Prostate gland (tissue), 2 donors: ENCODE measurements around the gene SEC11A. TPM values are rescaled to one million over a fixed set of nuclear protein-coding genes. Genes with fewer than 3 reads are reported as not detected.

Source experiments
- DNase-seq: peaks from one replicate; pipeline ENCODE4 v3.0.0-alpha.2; 2019; ENCODE audit warnings: low spot score
- H3K27ac ChIP-seq, 2 donors: fragments of 200-600 bp; sonication (generic); 2 replicates each; pipeline ENCODE4 v1.5.1; 2017 to 2019
- H3K27me3 ChIP-seq: fragments of 200-600 bp; sonication (generic); replicated peaks from 2 replicates; pipeline ENCODE4 v1.5.1; 2019; ENCODE audit not compliant: insufficient read depth
- H3K36me3 ChIP-seq, 2 donors: fragments of 200-600 bp; sonication (generic); 1 replicate in 1 of 2; 2 replicates in 1 of 2; pipeline versions ENCODE4 v1.5.1 to v1.8.1; 2017 to 2019
- H3K4me1 ChIP-seq: fragments of 200-600 bp; sonication (generic); replicated peaks from 2 replicates; pipeline ENCODE4 v1.5.1; 2019
- H3K4me3 ChIP-seq, 2 donors: fragments of 200-600 bp; sonication (generic); 2 replicates each; pipeline ENCODE4 v1.5.1; 2017 to 2019
- H3K9me3 ChIP-seq: fragments of 200-600 bp; sonication (generic); 2 replicates; pipeline ENCODE4 v1.5.1; 2017
- POLR2A ChIP-seq: fragments of 450-650 bp; IDR thresholded peaks from one replicate; pipeline ENCODE4 v1.6.1; 2016; ENCODE audit warnings: antibody characterized with exemption, mild to moderate bottlenecking
- POLR2AphosphoS5 ChIP-seq: sonication (generic); formaldehyde crosslinking; IDR thresholded peaks from one replicate; pipeline ENCODE4 v1.6.1; 2017; ENCODE audit warnings: antibody characterized with exemption
- WGBS: methylation state at CpG from one replicate; pipeline ENCODE4 v1.1.5; 2018; 5-methylcytosine and 5-hydroxymethylcytosine counted together
- intact Hi-C: fragments of 100-400 bp; cut with DNase I; formaldehyde crosslinking; loops from one replicate; pipeline ENCODE4 v1.14.2; 2022
- total RNA-seq, 2 donors: library from RNA; depleted of rRNA; stranded (reverse); fragments of >200 nt; gene quantifications; one replicate each; pipeline ENCODE4 v1.1.0, GENCODE V29; 2016
- TF ChIP-seq, protein P1 (sequence below), 4 experiments: fragments of 200-600 bp in 2 of 4; fragments of 450-650 bp in 2 of 4; sonication (generic) in 2 of 4; IDR thresholded peaks; 1 replicate in 3 of 4; 2 replicates in 1 of 4; pipeline ENCODE4 v1.5.1; 2016 to 2019; ENCODE audit warnings: antibody characterized with exemption in 4 of 4, mild to moderate bottlenecking in 2 of 4, moderate library complexity in 2 of 4

The SEC11A gene
- total RNA-seq, 2 donors from 2014 or later, result 91.2 to 115 TPM

DNA sequence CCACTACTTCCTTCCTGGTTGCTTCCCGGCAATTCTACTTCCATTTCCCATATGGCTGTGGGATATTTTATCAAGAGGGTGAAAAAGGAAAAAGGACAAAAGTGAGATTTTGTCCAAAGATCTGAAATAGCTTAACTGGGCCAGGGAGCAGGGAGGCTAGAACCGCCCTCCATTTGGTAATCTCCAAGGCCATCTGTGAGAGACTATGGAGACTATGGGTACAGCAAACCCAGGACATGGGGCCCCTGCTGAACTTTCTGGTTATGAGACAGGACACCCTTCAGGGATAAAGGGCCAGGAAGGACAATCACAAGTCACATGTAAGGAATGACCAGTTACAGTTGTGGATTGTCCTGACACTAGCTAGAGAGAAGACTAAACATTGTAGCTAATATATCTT is 90.8 kb downstream of the SEC11A start:
- no peak for DNase-seq
- no peak overlapping the region for H3K27ac ChIP-seq
- TF ChIP-seq POLR2A, result no peak
- TF ChIP-seq, protein P1, sequence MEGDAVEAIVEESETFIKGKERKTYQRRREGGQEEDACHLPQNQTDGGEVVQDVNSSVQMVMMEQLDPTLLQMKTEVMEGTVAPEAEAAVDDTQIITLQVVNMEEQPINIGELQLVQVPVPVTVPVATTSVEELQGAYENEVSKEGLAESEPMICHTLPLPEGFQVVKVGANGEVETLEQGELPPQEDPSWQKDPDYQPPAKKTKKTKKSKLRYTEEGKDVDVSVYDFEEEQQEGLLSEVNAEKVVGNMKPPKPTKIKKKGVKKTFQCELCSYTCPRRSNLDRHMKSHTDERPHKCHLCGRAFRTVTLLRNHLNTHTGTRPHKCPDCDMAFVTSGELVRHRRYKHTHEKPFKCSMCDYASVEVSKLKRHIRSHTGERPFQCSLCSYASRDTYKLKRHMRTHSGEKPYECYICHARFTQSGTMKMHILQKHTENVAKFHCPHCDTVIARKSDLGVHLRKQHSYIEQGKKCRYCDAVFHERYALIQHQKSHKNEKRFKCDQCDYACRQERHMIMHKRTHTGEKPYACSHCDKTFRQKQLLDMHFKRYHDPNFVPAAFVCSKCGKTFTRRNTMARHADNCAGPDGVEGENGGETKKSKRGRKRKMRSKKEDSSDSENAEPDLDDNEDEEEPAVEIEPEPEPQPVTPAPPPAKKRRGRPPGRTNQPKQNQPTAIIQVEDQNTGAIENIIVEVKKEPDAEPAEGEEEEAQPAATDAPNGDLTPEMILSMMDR (IDR thresholded peaks at IDR 0.05), result no peak
- no peak for TF ChIP-seq POLR2AphosphoS5
- peaks cover 0 to 14% of the 10 kb centered on the region in 2 donors for H3K36me3 ChIP-seq
- WGBS, result 89% methylated on average over 2 of the region's 2 CpGs
- no peaks in the 10 kb centered on the region for H3K4me1 ChIP-seq
- intact Hi-C loops, result no loop called here
- no peak overlapping the region for H3K4me3 ChIP-seq
- no peaks in the 10 kb centered on the region for H3K27me3 ChIP-seq
- H3K9me3 ChIP-seq, result no peaks in the 10 kb centered on the region

- WGBS, result 89% methylated on average over 6 of the region's 7 CpGs
- TF ChIP-seq POLR2A (no peak), POLR2AphosphoS5 (no peak)
- TF ChIP-seq, protein P1 (IDR thresholded peaks at IDR 0.05), result no peak
- H3K9me3 ChIP-seq, result no peaks in the 10 kb centered on the region
- no peak overlapping the region for H3K27ac ChIP-seq
- no peak for DNase-seq
- H3K4me3 ChIP-seq, result no peak overlapping the region
- intact Hi-C loops, result no loop called here
- no peaks in the 10 kb centered on the region for H3K4me1 ChIP-seq
- no peaks in the 10 kb centered on the region for H3K27me3 ChIP-seq
- H3K36me3 ChIP-seq, result peaks cover 0 to 14% of the 10 kb centered on the region in 2 donors
These were observed 91.6 kb downstream of the SEC11A start for GRCh38 chr15:84624359-84624758.

DNA sequence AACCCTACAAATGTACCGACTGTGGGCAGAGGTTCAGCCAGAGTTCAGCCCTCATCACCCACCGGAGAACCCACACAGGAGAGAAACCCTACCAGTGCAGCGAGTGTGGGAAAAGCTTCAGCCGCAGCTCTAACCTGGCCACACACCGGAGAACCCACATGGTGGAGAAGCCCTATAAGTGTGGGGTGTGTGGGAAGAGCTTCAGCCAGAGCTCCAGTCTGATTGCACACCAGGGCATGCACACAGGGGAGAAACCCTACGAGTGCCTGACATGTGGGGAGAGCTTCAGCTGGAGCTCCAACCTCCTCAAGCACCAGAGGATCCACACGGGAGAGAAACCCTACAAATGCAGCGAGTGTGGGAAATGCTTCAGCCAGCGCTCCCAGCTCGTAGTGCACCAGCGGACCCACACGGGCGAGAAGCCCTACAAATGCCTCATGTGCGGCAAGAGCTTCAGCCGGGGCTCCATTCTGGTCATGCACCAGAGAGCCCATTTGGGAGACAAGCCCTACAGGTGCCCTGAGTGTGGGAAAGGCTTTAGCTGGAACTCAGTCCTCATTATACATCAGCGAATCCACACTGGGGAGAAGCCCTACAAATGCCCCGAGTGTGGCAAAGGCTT is 94.5 kb downstream of the SEC11A start:
- intact Hi-C loops, result no loop called here

GRCh38 chr15:84620626-84621025 is 95.3 kb downstream of the SEC11A start:
- 96% methylated on average over 8 of the region's 8 CpGs for WGBS
- Histone ChIP-seq H3K4me1 (no peaks in the 10 kb centered on the region), H3K27me3 (no peaks in the 10 kb centered on the region), H3K36me3 (peaks cover 0 to 14% of the 10 kb centered on the region in 2 donors), H3K9me3 (no peaks in the 10 kb centered on the region), H3K27ac (no peak overlapping the region), H3K4me3 (no peak overlapping the region)
- intact Hi-C loops, result no loop called here
- no peak for TF ChIP-seq POLR2A
- TF ChIP-seq, protein P1 (IDR thresholded peaks at IDR 0.05), result no peak
- TF ChIP-seq POLR2AphosphoS5, result no peak
- DNase-seq, result no peak

More for the DNA sequence above, 94.5 kb downstream of the SEC11A start:
- no peak overlapping the region for H3K4me3 ChIP-seq
- no peak overlapping the region for H3K27ac ChIP-seq
- WGBS, result over 99% methylated on average over 17 of the region's 17 CpGs
- no peaks in the 10 kb centered on the region for H3K27me3 ChIP-seq
- DNase-seq, result no peak
- H3K36me3 ChIP-seq, result peaks cover 0 to 14% of the 10 kb centered on the region in 2 donors
- H3K9me3 ChIP-seq, result no peaks in the 10 kb centered on the region
- H3K4me1 ChIP-seq, result no peaks in the 10 kb centered on the region
- no peak for TF ChIP-seq POLR2AphosphoS5
- no peak for TF ChIP-seq POLR2A
- TF ChIP-seq, protein P1 (IDR thresholded peaks at IDR 0.05), result no peak

Other genes starting within 250 kb of the SEC11A start
- 10 to 100 TPM; 13.9 to 23.2 TPM for gene ZSCAN2, start 115.1 kb downstream of the SEC11A start, total RNA-seq
- gene WDR73, start 61.9 kb downstream of the SEC11A start, total RNA-seq, result 10 to 100 TPM; 20.7 to 43.9 TPM
- gene NMB, start 57.9 kb downstream of the SEC11A start, total RNA-seq, result 10 to 100 TPM in 1 of 2 donors, 1 to 10 TPM in 1; 6.2 to 16.6 TPM
- gene ZNF592, start 32.5 kb upstream of the SEC11A start, total RNA-seq, result 10 to 100 TPM; 20.8 to 38.7 TPM
- 1 to 10 TPM in 1 of 2 donors, under 1 TPM in 1; 0.68 to 7.2 TPM for gene ALPK3, start 101.2 kb upstream of the SEC11A start, total RNA-seq
- gene SLC28A1, start 168.5 kb upstream of the SEC11A start, total RNA-seq, result not detected